ENCODE data around the gene KRTAP5-5. TPM values are rescaled to one million over a fixed set of nuclear protein-coding genes. Genes with fewer than 3 reads are reported as not detected.

KRTAP5-5 gene
- total RNA-seq, 1 donor from 2014 or later, result not detected

DNA sequence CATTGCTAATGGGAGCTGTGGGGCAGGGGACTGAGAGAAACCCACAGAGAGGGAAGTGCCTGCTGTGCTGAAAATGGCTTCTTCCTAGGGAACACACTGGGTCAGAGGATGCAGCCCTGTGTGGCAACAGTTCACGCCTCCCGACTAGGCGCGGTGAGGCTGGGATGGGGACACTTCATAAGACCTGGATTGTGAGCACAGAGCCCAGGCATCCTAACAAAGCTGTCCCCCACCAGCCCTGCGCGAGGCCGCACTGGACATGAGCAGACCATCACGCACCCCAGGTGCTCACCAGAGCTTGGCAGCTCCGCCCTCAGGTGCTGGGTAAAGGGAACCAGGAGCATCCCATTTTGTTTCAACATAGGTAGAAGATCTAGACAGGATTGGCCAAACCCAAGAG lies 5.9 kb upstream of the KRTAP5-5 start:
- ATAC-seq (ENCODE audit: low read depth) (no peak), DNase-seq (no peak)
- Mint-ChIP-seq H3K27ac (no peak overlapping the region), H3K4me1 (peaks cover under 1% of the 10 kb centered on the region), H3K27me3 (peaks cover 12% of the 10 kb centered on the region), H3K9me3 (no peaks in the 10 kb centered on the region), H3K36me3 (ENCODE audit: low read depth) (no peaks in the 10 kb centered on the region), H3K4me3 (no peak overlapping the region)
- POLR2A ChIA-PET, result no interaction called here
- CTCF ChIA-PET, result interaction anchor here (0.8 kb wide), 1 partner anchor 27 kb away, joined by 3 read pairs; no protein-coding TSS in a partner anchor
- TF ChIP-seq, protein P1, sequence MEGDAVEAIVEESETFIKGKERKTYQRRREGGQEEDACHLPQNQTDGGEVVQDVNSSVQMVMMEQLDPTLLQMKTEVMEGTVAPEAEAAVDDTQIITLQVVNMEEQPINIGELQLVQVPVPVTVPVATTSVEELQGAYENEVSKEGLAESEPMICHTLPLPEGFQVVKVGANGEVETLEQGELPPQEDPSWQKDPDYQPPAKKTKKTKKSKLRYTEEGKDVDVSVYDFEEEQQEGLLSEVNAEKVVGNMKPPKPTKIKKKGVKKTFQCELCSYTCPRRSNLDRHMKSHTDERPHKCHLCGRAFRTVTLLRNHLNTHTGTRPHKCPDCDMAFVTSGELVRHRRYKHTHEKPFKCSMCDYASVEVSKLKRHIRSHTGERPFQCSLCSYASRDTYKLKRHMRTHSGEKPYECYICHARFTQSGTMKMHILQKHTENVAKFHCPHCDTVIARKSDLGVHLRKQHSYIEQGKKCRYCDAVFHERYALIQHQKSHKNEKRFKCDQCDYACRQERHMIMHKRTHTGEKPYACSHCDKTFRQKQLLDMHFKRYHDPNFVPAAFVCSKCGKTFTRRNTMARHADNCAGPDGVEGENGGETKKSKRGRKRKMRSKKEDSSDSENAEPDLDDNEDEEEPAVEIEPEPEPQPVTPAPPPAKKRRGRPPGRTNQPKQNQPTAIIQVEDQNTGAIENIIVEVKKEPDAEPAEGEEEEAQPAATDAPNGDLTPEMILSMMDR (IDR thresholded peaks at IDR 0.05), result no peak
- intact Hi-C loops (cut with micrococcal nuclease), result no loop called here

DNA sequence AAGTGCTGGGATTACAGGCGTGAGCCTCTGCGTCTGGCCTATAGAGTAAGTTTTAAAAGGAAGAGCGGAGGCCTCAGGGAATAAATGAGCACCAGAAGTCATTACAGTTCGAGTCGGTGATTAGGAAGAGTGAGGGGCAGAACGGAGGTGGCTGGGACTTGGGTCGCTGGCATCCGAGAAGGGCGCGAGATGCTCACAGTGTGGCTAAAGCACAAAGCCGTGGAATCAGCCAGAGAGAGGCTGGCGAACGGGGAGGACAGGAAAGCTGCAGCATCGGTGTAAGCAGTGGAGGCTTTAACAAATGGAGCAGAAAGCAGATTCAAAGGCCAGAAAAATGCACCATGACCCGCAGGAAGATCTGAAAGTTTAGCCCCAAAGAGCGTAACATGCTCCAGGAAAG lies 5.0 kb upstream of the KRTAP5-5 start:
- Mint-ChIP-seq H3K4me3 (no peak overlapping the region), H3K9me3 (no peaks in the 10 kb centered on the region), H3K27ac (no peak overlapping the region), H3K4me1 (peaks cover 4% of the 10 kb centered on the region), H3K36me3 (ENCODE audit: low read depth) (no peaks in the 10 kb centered on the region), H3K27me3 (peaks cover 15% of the 10 kb centered on the region)
- TF ChIP-seq, protein P1 (IDR thresholded peaks at IDR 0.05), result no peak
- ChIA-PET POLR2A (no interaction called here), CTCF (no interaction called here)
- intact Hi-C loops (cut with micrococcal nuclease), result no loop called here
- ATAC-seq (ENCODE audit: low read depth), result no peak
- DNase-seq, result no peak

DNA sequence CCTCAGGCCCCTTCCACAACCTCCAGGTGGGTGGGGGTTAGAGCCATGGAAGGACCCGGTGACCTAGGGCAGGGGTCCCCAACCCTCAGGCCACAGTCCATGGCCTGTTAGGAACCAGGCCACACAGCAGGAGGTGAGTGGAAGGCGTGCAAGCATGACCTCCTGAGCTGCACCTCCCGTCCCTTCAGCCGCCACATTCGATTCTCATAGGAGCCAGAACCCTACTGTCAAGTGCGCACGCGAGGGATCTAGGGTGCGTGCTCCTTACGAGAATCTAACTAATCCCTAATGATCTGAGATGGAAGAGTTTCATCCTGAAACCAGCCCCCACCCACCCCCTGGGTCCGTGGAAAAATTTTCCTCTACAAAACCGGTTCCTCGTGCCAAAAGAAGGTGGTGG lies 4.0 kb upstream of the KRTAP5-5 start:
- Mint-ChIP-seq H3K36me3 (ENCODE audit: low read depth) (no peaks in the 10 kb centered on the region), H3K27ac (no peak overlapping the region), H3K4me1 (peaks cover 4% of the 10 kb centered on the region), H3K27me3 (peaks cover 12% of the 10 kb centered on the region), H3K4me3 (no peak overlapping the region), H3K9me3 (no peaks in the 10 kb centered on the region)
- DNase-seq, result no peak
- ChIA-PET CTCF (no interaction called here), POLR2A (interaction anchor here (0.6 kb wide), 1 partner anchor 26 kb away, joined by 6 read pairs; no protein-coding TSS in a partner anchor)
- intact Hi-C loops (cut with micrococcal nuclease), result no loop called here
- no peak for ATAC-seq (ENCODE audit: low read depth)
- TF ChIP-seq, protein P1 (IDR thresholded peaks at IDR 0.05), result no peak

DNA sequence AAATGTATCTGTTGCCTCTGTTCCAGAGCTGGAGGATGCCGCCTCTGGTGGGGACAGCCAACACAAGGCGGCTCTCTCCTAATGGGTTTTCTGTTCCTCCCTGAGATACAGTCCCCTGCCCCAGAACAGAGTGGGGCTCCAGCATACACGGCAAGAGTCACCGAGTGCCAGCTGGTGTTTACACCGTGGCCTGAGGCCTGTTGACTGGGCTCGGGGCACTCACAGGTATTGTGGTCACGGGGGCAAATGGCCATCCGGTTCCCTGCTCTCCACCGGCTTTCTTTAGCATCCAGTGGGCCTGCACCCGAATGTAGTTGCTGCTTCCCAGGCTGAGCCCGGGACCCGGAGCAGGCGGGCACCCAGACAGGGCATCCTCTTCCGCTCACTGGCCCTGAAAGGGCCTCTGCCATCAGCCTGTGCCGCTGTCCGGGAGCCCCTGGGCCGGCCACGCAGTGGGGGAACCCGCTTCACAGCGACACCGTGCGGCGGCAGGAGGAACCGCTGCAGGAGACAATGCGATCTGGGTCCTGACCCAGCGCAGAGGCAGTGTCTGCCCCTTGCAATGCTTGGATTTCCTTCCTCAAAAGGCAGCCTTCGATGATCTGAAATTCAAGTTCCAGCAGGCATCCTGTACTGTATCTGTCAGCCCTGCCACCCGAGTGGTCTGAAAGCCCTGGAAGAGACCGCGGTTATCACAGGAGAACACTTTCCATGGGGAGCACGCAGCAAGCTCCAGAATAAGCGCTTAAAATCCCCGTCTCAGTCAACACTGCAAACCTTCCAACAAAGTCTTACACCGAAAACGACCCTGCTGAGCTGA lies 859 bp upstream of the KRTAP5-5 start:
- ATAC-seq (ENCODE audit: low read depth) (peak; percentile 81), DNase-seq (peak; percentile 52)
- CTCF ChIA-PET, result interaction anchor here (0.9 to 1.2 kb wide), 2 partner anchors 10 to 79 kb away, joined by 3 read pairs; no protein-coding TSS in a partner anchor
- no peak overlapping the region for H3K27ac Mint-ChIP-seq
- intact Hi-C loops (cut with micrococcal nuclease), result loop anchor here (2.0 kb wide), 1 partner anchor 82 kb away; no protein-coding TSS in a partner anchor
- POLR2A ChIA-PET, result no interaction called here
- H3K4me1 Mint-ChIP-seq, result peaks cover 4% of the 10 kb centered on the region
- no peaks in the 10 kb centered on the region for H3K9me3 Mint-ChIP-seq
- TF ChIP-seq, protein P1 (IDR thresholded peaks at IDR 0.05), result no peak
- H3K27me3 Mint-ChIP-seq, result peaks cover 30% of the 10 kb centered on the region
- no peak overlapping the region for H3K4me3 Mint-ChIP-seq
- no peaks in the 10 kb centered on the region for H3K36me3 Mint-ChIP-seq (ENCODE audit: low read depth)

DNA sequence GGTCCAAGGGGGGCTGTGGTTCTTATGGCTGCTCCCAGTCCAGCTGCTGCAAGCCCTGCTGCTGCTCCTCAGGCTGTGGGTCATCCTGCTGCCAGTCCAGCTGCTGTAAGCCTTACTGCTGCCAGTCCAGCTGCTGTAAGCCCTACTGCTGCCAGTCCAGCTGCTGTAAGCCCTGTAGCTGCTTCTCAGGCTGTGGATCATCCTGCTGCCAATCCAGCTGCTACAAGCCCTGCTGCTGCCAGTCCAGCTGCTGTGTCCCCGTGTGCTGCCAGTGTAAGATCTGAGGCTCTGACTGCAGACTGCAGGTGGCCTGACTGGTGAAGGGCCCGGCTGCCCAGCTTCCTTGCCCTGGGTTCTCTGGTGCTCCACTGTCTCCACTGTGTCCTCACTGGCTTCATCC lies 696 bp downstream of the KRTAP5-5 start:
- DNase-seq (no peak), ATAC-seq (ENCODE audit: low read depth) (no peak)
- Mint-ChIP-seq H3K9me3 (no peaks in the 10 kb centered on the region), H3K4me3 (no peak overlapping the region), H3K27me3 (peaks cover 28% of the 10 kb centered on the region), H3K4me1 (peaks cover 4% of the 10 kb centered on the region), H3K36me3 (ENCODE audit: low read depth) (no peaks in the 10 kb centered on the region), H3K27ac (no peak overlapping the region)
- CTCF ChIA-PET, result interaction anchor here (1.2 to 2.0 kb wide), 2 partner anchors 10 to 56 kb away, joined by 3 to 11 read pairs; no protein-coding TSS in a partner anchor
- POLR2A ChIA-PET, result no interaction called here
- TF ChIP-seq, protein P1 (IDR thresholded peaks at IDR 0.05), result no peak
- intact Hi-C loops (cut with micrococcal nuclease), result no loop called here

All from activated B cell treated with CpG ODN at 0.5 μM for 24 hours (primary cell).